HG03571 (cell line): ENCODE results near the gene ZNF454.

Experiments
- ATAC-seq: cut with Tn5 transposase; IDR thresholded peaks from one replicate; pipeline ENCODE4 v1.9.1; 2021; ENCODE audit not compliant: unreplicated experiment

The ZNF454 gene

DNA sequence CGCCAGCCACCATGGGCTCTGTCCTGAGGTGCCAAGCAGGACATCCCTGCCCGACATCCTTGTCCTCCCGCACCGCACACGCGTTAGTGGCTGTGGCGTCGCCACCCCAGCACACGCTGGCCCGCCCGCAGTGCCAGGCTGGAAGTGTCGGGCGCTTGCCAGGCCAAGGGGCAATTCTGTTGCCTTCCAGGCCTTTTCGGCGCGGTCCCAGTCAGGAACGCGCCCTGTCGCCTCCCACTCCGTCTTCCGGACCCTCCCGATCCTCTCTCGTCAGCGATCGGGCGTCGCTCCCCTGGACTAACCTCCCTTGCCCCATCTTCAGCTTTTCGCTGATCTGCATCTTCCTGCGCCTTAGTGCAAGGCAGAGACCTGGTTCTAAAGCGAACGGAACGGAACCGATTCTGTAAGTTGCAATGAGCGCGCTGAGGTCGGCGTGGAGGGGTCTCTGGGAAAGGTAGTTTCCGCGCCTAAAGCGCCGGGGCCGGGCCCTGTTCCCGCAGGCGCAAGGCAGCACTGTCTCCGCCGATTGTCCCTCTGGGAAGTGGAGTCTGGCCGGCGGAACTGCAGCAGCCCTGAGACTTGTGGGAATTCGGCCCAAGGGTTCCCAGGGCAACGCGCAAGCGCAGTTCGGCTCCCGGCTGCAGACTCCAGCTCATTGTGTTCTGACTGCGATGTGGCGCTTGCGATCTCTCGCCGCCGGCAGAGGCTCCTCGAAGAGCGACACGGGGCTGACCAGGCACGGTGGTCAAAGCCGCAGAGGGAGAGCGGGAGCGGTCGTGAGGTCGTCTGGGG lies at the start of gene ZNF454:
ZNF454 (plus strand) TSS at position 630 of the 792 bp plus-strand sequence. CDS start 1,594 bp downstream, outside the sequence.
- ATAC-seq: no peak

- no peak for ATAC-seq
Observed at GRCh38 chr5:178895615-178896571, 45.1 kb upstream of the ZNF454 start, which contains the start of gene ZFP2. TSS of gene ZFP2 (plus strand) at chr5:178895913. CDS start at chr5:178931314, 35,401 bp downstream.

DNA sequence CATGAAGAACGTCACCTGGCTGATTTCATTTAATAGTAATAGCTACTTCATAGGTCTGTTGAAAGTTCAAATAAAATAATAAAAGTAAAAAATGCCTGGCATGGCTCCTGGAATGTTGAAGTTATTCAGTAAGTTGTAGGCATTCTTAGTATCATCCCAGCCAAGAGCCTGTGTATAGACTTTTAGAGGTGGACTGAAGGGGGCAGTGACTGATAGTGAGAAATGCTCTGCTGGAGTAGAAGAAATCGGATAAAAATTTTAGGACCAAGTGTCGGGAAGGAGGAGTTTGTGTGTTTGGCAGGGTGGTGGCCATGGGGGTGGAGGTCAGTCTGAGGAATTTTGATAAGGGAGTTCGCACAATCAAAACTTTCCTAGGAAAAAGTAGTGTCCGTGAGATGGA lies 41.7 kb upstream of the ZNF454 start:
- ATAC-seq: no peak

GRCh38 chr5:178902849-178903248 lies 38.1 kb upstream of the ZNF454 start:
- no peak for ATAC-seq

DNA sequence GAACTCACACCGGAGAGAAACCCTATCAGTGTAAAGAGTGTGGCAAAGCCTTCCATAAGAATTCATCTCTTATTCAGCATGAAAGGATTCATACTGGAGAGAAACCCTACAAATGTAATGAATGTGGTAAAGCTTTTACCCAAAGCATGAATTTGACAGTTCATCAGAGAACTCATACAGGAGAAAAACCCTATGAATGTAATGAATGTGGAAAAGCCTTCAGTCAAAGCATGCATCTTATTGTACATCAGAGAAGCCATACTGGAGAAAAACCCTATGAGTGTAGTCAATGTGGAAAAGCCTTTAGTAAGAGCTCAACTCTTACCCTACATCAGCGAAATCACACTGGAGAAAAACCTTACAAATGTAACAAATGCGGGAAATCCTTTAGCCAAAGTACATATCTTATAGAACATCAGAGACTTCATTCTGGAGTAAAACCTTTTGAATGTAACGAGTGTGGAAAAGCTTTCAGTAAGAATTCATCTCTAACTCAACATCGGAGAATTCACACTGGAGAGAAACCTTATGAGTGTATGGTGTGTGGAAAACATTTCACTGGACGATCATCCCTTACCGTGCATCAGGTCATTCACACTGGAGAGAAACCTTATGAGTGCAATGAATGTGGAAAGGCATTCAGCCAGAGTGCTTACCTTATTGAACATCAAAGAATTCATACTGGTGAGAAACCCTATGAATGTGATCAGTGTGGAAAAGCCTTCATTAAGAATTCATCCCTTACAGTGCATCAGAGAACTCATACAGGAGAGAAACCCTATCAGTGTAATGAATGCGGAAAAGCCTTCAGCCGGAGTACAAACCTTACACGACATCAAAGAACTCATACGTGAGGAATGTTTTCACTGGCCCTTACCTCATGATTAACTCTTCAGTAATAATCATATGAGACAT lies 8.9 kb upstream of the ZNF454 start:
- no peak for ATAC-seq

- ATAC-seq: no peak
Observed at GRCh38 chr5:178941361-178941760, 363 bp downstream of the ZNF454 start.

DNA sequence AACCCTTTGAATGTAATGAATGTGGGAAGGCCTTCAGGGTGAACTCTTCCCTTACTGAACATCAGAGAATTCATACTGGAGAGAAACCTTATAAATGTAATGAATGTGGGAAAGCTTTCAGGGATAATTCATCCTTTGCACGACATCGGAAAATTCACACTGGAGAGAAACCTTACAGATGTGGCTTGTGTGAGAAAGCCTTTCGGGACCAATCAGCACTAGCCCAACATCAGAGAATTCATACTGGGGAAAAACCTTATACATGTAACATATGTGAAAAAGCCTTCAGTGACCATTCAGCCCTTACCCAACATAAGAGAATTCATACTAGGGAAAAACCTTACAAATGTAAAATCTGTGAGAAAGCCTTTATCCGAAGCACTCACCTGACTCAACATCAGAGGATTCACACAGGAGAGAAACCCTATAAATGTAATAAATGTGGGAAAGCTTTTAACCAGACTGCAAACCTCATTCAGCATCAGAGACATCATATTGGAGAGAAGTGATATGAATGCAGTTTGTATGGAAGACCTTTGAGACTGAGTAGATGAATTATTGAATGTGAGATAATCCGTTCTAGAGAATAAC lies 24.6 kb downstream of the ZNF454 start:
- no peak for ATAC-seq

GRCh38 chr5:178981381-178981780 lies 40.4 kb downstream of the ZNF454 start:
- no peak for ATAC-seq

GRCh38 chr5:178982941-178983340 lies 41.9 kb downstream of the ZNF454 start:
- no peak for ATAC-seq

DNA sequence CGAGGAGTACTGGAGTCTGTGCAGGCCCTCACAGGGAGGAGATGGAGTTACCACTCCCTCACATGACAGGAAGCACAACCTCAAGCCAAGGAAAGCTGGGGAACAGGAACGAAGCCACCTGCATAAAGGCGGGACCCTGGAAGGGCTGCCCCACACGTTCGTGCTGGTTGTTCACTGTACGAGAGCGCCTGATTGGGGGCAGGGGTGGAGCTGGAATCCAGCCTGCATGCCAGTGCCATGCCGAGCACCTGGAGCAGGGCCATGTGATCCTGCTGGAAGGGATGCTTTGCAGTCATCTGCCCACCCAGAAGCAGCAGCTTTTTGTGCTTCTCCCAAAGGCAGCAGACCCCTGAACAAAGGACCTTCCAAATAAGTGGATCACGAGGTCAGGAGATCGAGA lies 42.7 kb downstream of the ZNF454 start:
- ATAC-seq: no peak

DNA sequence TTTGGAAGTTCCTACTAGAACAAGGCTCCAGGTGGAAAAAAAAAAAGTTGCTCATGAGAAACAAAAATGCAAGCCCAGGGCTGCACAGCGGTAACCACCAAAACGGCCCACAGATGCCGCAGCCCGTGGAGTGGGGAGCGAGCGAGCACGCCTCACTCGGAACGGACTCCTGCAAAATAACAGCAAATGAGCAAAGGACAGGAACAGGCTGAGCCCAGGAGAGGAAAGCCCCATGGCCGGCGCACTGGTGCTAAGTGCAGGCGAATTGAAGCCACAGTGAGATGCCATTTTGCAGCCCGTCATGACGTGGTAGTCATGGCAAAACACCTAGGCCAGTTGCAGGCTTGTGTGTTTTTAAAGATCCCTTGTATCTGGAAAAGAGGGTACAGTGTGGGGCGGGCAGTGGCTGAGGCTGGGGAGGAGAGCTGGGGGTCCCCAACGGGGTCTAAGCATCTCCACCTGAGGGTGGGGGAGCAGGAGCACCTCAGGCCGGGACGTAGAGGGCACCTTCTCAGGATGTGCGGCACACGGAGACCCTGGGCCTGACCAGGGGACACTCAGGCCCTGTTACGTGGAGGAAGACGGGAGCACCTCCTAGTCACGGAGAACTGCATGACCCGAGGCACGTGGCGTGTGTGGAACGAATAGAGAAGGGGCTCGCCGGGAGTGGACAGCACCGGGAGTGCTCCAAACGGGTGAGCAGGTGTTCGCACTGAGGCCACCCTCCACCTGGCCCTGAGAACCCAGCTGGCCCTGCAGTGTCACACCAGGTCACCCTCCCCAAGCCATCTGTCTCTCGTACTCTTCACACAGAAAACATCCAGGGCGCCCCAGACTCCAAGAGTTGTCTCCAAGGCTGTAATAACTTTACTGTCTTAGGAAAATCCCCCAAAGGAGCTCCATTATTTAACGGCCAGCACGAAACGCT lies 43.4 kb downstream of the ZNF454 start:
- no peak for ATAC-seq

DNA sequence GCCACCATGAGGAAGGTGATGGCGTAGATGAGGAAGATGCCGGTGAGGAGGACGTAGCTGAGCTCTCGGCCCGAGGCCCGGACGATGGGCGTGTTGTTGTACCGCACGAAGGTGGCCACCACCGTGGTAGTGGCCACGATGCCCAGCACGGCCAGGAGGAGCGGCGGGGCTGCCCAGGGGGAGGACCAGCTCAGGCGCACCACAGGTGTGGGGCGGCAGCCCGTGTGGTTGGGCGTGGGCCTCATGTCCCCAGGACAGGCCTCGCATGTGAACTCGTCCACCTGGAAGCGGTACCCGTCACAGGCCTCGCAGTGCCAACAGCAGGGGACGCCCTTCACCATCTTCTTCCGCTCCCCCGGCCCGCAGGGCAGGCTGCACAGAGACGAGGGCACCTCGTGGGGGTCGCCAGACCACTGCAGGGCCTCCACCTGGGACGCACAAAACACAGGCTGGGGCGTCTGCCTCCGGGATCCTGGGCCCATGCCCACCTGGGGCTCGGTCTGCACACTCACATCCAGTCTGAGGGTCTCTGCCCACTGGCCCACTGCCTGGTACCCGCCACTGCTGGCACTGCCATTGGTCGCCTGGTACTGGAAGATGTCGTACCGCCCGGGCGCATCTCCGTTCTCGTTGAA lies 45.4 kb downstream of the ZNF454 start:
- no peak for ATAC-seq

DNA sequence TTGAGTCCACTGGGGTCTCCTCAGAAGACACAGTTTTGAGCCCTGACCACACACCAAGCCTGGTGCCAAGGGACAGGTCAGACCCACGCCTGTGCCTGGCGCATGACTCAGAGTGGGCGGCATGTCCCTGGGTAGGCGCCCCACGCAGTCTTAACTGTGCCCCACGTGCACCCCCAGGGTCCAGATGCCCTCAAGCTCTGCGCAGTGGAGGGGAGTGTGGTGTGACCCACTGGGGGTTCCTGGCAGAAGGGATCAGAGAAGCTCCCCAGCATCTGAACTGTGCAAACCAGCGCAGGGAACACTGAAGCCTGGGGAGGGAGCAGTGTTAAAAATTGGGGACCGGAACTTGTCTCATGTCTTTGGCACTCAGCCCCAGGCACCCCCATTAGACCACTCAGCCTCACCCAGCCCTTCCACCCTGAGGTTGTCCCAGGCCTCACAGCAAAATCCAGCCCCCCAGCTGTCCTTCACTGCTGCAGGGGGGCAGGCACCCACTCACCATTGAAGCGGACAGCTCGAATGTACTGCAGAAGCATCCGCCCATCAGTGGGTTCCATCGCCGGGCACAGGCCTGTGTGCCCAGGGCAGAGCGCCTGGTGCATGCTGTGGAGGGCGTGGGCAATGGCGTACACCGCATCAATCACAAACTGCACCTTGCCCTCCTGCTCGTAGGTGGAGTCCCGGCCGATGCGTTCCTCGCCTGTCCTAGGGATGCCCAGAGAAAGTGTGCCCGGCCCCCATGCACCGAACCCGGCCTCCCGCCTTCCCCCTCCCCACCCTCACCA lies 47.6 kb downstream of the ZNF454 start:
- ATAC-seq: no peak

DNA sequence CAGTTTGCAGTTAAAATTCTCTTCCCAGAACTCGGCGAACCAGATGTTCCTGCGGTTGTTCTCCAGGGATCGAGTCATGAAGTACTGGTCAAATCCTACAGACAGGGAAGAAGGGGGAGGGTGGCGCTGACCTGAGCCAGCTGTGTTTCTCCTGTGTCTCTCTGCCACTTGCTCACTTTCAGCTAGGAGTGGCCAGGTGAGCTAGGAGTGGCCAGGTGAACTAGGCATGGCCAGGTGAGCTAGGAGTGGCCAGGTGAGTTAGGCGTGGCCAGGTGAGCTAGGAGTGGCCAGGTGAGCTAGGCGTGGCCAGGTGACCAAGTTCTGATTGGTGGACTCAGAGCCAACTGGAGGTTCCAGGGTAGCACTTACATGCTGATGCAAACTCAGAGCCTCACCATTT lies 48.3 kb downstream of the ZNF454 start:
- no peak for ATAC-seq

DNA sequence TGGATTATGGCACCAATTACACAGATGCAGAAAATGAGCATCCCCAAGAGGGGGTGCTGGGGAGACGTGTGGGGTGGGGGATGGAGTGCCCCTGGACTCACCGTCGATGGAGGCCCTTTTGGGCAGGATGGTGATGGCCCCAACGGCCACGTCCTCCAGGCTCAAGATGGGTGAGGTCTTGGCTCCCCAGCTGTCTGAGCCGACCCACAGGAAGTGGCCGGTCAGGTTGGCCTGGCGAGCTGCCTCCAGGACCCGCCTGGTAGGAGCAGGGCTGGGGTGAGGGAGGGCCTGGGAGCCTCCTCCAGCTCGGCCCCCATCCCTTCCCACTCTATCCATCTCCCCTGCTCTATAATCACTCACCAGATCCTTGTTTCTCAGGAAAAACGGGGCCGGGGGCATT lies 49.5 kb downstream of the ZNF454 start:
- ATAC-seq: no peak

- no peak for ATAC-seq
Observed at GRCh38 chr5:178991190-178992145, 50.5 kb downstream of the ZNF454 start.
